Measurements from ENCODE around the gene PRCP. TPM values are rescaled to one million over a fixed set of nuclear protein-coding genes. Genes with fewer than 3 reads are reported as not detected.

PRCP gene
- total RNA-seq, 1 donor: 37.1 TPM

- TF ChIP-seq, protein P1, sequence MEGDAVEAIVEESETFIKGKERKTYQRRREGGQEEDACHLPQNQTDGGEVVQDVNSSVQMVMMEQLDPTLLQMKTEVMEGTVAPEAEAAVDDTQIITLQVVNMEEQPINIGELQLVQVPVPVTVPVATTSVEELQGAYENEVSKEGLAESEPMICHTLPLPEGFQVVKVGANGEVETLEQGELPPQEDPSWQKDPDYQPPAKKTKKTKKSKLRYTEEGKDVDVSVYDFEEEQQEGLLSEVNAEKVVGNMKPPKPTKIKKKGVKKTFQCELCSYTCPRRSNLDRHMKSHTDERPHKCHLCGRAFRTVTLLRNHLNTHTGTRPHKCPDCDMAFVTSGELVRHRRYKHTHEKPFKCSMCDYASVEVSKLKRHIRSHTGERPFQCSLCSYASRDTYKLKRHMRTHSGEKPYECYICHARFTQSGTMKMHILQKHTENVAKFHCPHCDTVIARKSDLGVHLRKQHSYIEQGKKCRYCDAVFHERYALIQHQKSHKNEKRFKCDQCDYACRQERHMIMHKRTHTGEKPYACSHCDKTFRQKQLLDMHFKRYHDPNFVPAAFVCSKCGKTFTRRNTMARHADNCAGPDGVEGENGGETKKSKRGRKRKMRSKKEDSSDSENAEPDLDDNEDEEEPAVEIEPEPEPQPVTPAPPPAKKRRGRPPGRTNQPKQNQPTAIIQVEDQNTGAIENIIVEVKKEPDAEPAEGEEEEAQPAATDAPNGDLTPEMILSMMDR (IDR thresholded peaks at IDR 0.05; ENCODE audit: insufficient read depth, low read depth, low read length): no peak
- DNase-seq (ENCODE audit: low read depth): no peak
- no peak overlapping the region for H3K4me3 ChIP-seq (ENCODE audit: low read depth, low read length)
These were observed 81.7 kb downstream of the PRCP start for GRCh38 chr11:82818409-82819043.

DNA sequence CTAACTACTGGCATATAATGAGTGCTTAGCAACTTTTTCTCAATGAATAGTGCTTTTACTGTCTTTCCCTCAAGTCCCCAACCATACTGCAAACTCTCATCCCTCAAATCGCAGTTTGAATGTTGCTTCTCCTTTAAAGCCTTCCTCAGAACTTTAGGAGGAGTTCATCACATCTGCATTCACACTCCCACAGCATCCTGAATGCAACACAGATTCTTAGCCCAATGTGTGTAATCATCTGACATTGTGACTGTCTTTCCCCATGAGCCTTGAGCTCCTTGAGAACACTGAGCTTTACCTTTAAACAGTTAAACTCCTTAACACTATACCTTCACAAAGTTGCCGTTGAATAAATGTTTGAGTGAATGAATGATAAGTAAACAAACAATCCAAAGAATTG, 84.8 kb downstream of the PRCP start:
- TF ChIP-seq, protein P1 (IDR thresholded peaks at IDR 0.05; ENCODE audit: insufficient read depth, low read depth, low read length): no peak
- DNase-seq (ENCODE audit: low read depth): no peak
- no peak overlapping the region for H3K4me3 ChIP-seq (ENCODE audit: low read depth, low read length)

DNA sequence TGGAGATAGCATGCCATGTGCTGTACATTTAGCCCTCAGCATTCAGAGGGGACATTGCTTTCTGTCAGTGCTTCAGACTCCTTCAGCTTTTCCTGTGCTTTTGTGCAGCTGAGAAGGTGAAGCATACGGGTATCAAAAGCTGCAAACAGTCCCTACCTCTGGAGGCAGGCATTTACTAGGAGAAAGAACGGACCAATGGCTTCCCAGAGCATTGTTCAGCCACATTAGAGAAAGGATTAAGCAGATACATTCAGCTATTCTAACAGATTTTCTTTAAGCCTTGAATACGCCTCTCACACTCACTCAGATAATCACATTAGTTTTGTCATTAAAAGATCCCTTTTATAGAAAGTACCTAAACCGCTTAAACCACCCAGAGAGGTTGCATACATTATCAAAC, 85.9 kb downstream of the PRCP start:
- TF ChIP-seq, protein P1 (IDR thresholded peaks at IDR 0.05; ENCODE audit: insufficient read depth, low read depth, low read length): no peak
- DNase-seq (ENCODE audit: low read depth): no peak
- H3K4me3 ChIP-seq (ENCODE audit: low read depth, low read length): no peak overlapping the region

DNA sequence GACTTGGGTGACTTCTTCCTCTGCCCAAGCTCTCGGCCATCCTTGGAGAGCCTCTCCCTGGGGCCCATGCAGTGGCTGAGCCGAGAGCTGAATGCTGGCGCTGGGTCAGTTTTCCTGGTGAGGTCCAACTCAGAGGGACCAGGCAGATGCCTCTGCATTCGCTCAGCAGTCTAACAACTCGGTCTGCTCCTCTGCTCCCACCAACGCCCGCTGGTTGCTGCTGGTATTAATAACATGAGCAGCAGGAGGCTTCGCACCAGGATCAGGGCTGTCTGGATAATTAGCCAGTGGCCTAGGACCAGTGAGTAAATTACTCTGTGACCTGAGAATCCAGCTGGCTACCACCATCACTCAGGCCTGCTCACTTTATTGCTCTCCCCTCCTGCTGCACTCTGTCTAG, 88.9 kb downstream of the PRCP start:
- H3K4me3 ChIP-seq (ENCODE audit: low read depth, low read length): no peak overlapping the region
- no peak for DNase-seq (ENCODE audit: low read depth)
- TF ChIP-seq, protein P1 (IDR thresholded peaks at IDR 0.05; ENCODE audit: insufficient read depth, low read depth, low read length): no peak

DNA sequence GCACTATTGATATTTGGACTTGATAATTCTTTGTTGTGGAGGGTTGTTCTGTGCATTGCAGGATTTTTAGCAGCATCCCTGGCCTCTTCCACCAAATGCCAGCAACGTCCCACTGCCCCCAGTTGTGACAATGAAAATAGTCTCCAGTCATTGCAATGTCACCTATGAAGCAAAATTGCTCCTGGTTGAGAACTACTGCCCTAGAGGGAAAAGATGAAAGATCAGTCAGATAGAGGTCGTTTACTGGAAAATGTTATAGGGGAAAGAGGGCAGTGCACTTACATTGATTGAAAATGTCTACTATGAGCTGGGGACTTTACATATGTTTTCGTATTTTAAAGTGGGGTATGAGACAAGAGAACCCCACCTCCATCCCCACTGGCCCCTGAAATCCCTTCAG, 89.5 kb downstream of the PRCP start:
- TF ChIP-seq, protein P1 (IDR thresholded peaks at IDR 0.05; ENCODE audit: insufficient read depth, low read depth, low read length): no peak
- H3K4me3 ChIP-seq (ENCODE audit: low read depth, low read length): no peak overlapping the region
- DNase-seq (ENCODE audit: low read depth): no peak

GRCh38 chr11:82810326-82810725, 89.9 kb downstream of the PRCP start:
- H3K4me3 ChIP-seq (ENCODE audit: low read depth, low read length): no peak overlapping the region
- TF ChIP-seq, protein P1 (IDR thresholded peaks at IDR 0.05; ENCODE audit: insufficient read depth, low read depth, low read length): no peak
- DNase-seq (ENCODE audit: low read depth): peak; percentile 49

- TF ChIP-seq, protein P1 (IDR thresholded peaks at IDR 0.05; ENCODE audit: insufficient read depth, low read depth, low read length): no peak
- no peak overlapping the region for H3K4me3 ChIP-seq (ENCODE audit: low read depth, low read length)
- no peak for DNase-seq (ENCODE audit: low read depth)
These were observed 92.6 kb downstream of the PRCP start for GRCh38 chr11:82807646-82808045.
